Measurements from ENCODE around the gene SUDS3. TPM values are rescaled to one million over a fixed set of nuclear protein-coding genes. Genes with fewer than 3 reads are reported as not detected.

Gene SUDS3
- polyA plus RNA-seq, 1 donor from 2014 or later = 67.9 TPM

- H3K36me3 ChIP-seq (ENCODE audit: insufficient read depth, low read length) = no peaks in the 10 kb centered on the region
- peak overlapping the region; percentile 77 for H2AFZ ChIP-seq (ENCODE audit: low read depth, low read length)
- H3K27ac ChIP-seq (ENCODE audit: low read length) = no peak overlapping the region
- H3K79me2 ChIP-seq (replicated peaks; ENCODE audit: insufficient read depth, low read length) = peaks cover 17% of the 10 kb centered on the region
- H3K9me3 ChIP-seq (ENCODE audit: low read length) = no peaks in the 10 kb centered on the region
- H3K9ac ChIP-seq (ENCODE audit: low read length) = peak overlapping the region; percentile 43
- peaks cover 25% of the 10 kb centered on the region for H3K27me3 ChIP-seq (ENCODE audit: insufficient read depth, low read depth, low read length)
- TF ChIP-seq REST (IDR thresholded peaks at IDR 0.05; ENCODE audit: borderline replicate concordance) = no peak
- no peak for TF ChIP-seq SMC3 (conservative IDR thresholded peaks at IDR 0.05; ENCODE audit: poor library complexity)
- no peak for TF ChIP-seq POLR2AphosphoS5 (IDR thresholded peaks at IDR 0.05)
- TF ChIP-seq CTCF (IDR thresholded peaks at IDR 0.05; ENCODE audit: poor library complexity, severe bottlenecking) = no peak
- TF ChIP-seq EP300 (conservative IDR thresholded peaks at IDR 0.05; ENCODE audit: poor library complexity, severe bottlenecking) = no peak
- no peak for TF ChIP-seq TAF1 (IDR thresholded peaks at IDR 0.05; ENCODE audit: low read depth)
- no peak for TF ChIP-seq EZH2 (IDR thresholded peaks at IDR 0.05; ENCODE audit: borderline replicate concordance, insufficient read depth, low read length, poor library complexity, severe bottlenecking)
- no peak for TF ChIP-seq MXI1 (conservative IDR thresholded peaks at IDR 0.05; ENCODE audit: poor library complexity, severe bottlenecking)
- TF ChIP-seq RAD21 (conservative IDR thresholded peaks at IDR 0.05) = no peak
- no peaks in the 10 kb centered on the region for H4K20me1 ChIP-seq (ENCODE audit: insufficient read depth)
- no peaks in the 10 kb centered on the region for H3F3A ChIP-seq (ENCODE audit: insufficient read depth, low read length, poor library complexity, severe bottlenecking)
- peak overlapping the region; percentile 91 for H3K4me3 ChIP-seq (ENCODE audit: low read length)
- H3K4me2 ChIP-seq (ENCODE audit: low read length) = peak overlapping the region; percentile 59
- H3K9me2 ChIP-seq (ENCODE audit: insufficient read depth, low read length) = no peaks in the 10 kb centered on the region
These were observed 2.7 kb upstream of the SUDS3 start for GRCh38 chr12:118373616-118374015.

GRCh38 chr12:118374126-118374725 is 2.1 kb upstream of the SUDS3 start:
- H3K27ac ChIP-seq (ENCODE audit: low read length) = no peak overlapping the region
- H3K79me2 ChIP-seq (replicated peaks; ENCODE audit: insufficient read depth, low read length) = peaks cover 18% of the 10 kb centered on the region

More at GRCh38 chr12:118374126-118374725, 2.1 kb upstream of the SUDS3 start:
- H3K9ac ChIP-seq (ENCODE audit: low read length) = no peak overlapping the region
- H3K4me3 ChIP-seq (ENCODE audit: low read length) = no peak overlapping the region
- no peaks in the 10 kb centered on the region for H3K9me2 ChIP-seq (ENCODE audit: insufficient read depth, low read length)
- no peak overlapping the region for H2AFZ ChIP-seq (ENCODE audit: low read depth, low read length)
- H3K9me3 ChIP-seq (ENCODE audit: low read length) = no peaks in the 10 kb centered on the region
- no peak overlapping the region for H3K4me2 ChIP-seq (ENCODE audit: low read length)
- no peaks in the 10 kb centered on the region for H4K20me1 ChIP-seq (ENCODE audit: insufficient read depth)
- H3K27me3 ChIP-seq (ENCODE audit: insufficient read depth, low read depth, low read length) = peaks cover 25% of the 10 kb centered on the region
- no peaks in the 10 kb centered on the region for H3K36me3 ChIP-seq (ENCODE audit: insufficient read depth, low read length)
- no peak for TF ChIP-seq SMC3 (conservative IDR thresholded peaks at IDR 0.05; ENCODE audit: poor library complexity)
- TF ChIP-seq POLR2AphosphoS5 (IDR thresholded peaks at IDR 0.05) = no peak
- no peak for TF ChIP-seq REST (IDR thresholded peaks at IDR 0.05; ENCODE audit: borderline replicate concordance)
- TF ChIP-seq EP300 (conservative IDR thresholded peaks at IDR 0.05; ENCODE audit: poor library complexity, severe bottlenecking) = no peak
- TF ChIP-seq MXI1 (conservative IDR thresholded peaks at IDR 0.05; ENCODE audit: poor library complexity, severe bottlenecking) = no peak
- no peak for TF ChIP-seq CTCF (IDR thresholded peaks at IDR 0.05; ENCODE audit: poor library complexity, severe bottlenecking)
- TF ChIP-seq TAF1 (IDR thresholded peaks at IDR 0.05; ENCODE audit: low read depth) = no peak
- TF ChIP-seq EZH2 (IDR thresholded peaks at IDR 0.05; ENCODE audit: borderline replicate concordance, insufficient read depth, low read length, poor library complexity, severe bottlenecking) = no peak
- H3F3A ChIP-seq (ENCODE audit: insufficient read depth, low read length, poor library complexity, severe bottlenecking) = no peaks in the 10 kb centered on the region

Measured in neural cell (in vitro differentiated cells).